Measurements from ENCODE around the gene KLC1. TPM values are rescaled to one million over a fixed set of nuclear protein-coding genes. Genes with fewer than 3 reads are reported as not detected.

KLC1 gene
- total RNA-seq, 1 donor from 2014 or later = 154 TPM

DNA sequence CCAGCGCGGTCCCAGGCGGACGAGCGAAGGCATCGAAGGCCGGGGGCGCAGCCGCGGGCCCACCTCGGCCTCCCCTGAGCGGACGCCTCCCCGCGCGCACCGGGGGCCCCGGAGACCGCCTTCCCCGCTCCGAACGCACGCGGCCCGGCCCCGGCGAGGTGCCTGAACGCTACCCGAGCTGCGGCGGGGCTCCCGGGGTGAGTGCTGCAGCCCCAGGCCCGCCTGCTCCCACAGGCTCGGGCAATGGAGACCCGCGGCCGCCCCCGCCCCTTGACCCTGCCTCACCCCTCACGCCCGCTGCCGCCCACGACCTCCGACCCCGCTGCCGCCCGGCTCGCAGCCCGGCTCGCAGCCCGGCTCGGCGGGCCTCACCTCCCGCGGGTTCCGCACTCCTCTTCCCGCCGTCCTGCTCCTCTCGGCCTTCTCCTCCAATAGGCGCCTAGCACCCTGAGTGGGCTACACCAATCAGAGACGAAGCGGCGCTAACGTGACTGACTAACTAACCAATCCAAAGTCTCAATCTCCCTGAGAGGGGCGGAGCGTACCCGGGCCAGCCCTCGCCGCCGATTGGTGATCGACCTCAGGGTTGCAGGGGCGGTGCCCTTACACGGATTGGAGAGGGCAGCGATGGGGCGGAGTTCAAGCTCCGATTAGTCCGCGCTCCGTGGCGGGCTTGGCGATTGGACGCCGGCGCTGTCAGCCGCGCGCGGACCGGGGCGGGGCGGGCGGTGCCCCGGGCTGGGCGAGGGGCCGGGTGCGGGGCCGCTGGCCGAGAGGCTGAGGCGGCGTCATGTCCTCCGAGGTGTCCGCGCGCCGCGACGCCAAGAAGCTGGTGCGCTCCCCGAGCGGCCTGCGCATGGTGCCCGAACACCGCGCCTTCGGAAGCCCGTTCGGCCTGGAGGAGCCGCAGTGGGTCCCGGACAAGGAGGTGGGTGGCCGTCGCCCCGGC is 86.3 kb downstream of the KLC1 start, which contains the start of the genes XRCC3 and ZFYVE21:
Gene XRCC3, minus strand, starts transcription at position 400 of the 949 bp plus-strand sequence. CDS start 4,364 bp downstream, outside the sequence.
Gene ZFYVE21, plus strand, starts transcription at position 759 of the 949 bp plus-strand sequence. Its CDS starts 32 bp downstream, at position 791.
- intact Hi-C loops (cut with micrococcal nuclease) = loop anchor here (1.0 to 5.0 kb wide), 5 partner anchors 33 to 1777 kb away; partner anchors contain the start of genes BAG5, COA8, KLC1 and TEDC1

DNA sequence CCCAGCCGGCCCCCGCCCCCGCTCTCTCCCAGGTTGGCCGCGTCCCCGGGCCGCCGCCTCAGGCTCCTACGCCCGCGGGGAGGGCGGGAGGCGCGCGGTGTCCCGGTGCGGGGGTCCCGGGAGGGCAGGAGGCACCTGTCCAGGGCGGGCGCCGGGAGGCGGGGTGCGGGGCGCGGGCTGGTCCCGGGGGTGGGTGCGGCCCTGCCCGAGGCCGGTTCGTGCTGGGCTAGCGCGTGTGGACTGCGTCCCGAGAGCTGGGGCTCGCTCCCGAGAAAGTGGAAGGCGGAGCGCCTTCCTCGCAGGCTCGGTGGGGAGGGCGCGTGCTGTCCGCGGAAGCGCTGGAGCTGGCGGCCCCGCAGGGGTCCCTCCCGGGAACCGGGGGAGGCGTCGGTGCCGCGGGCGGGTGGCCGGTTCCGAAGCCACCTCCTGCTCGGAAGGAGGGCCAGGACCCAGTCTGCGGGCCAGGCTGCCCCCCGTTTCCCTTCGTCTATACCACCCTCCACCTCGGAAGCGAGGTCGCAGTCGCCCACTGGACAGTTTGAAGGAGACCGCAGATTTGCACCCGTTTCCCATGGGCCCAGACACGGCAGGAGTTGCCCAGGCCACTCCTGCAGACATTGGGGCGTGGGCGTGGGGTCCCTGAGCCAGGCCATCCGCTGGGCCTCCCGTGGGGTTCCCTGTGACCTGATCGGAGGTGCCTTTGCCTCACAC is 87.2 kb downstream of the KLC1 start:
- intact Hi-C loops (cut with micrococcal nuclease) = loop anchor here (5.0 kb wide), 1 partner anchor 1776 kb away; the partner anchor contains the start of gene TEDC1

DNA sequence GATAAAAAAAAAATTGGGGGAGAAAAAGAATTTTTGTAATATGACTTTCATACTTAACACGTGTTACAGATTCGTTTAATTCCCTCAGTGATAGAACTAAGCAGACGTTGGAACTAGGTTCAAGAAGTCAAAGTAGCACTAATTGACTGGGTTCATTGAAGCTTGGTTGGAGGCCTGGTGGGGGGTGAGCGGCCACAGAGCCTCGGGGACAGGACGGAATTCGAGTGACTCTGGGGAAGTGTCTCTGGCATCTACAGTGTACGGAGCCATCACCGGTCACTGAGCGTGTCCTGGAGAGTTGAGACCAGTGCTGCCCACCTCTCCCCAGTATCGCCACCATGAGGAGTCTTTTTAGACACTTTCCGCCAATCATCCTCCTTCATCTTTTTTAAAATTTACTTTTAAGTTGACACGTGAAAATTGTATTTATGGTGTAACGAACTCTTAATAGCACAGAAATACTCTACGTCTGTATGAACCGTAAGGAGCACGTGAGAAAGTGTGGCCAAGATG is 87.9 kb downstream of the KLC1 start:
- intact Hi-C loops (cut with micrococcal nuclease) = loop anchor here (5.0 kb wide), 1 partner anchor 1775 kb away; the partner anchor contains the start of gene TEDC1

- intact Hi-C loops (cut with micrococcal nuclease) = loop anchor here (5.0 kb wide), 1 partner anchor 1774 kb away; the partner anchor contains the start of gene TEDC1
Observed at GRCh38 chr14:103718572-103718971, 89.6 kb downstream of the KLC1 start.

- intact Hi-C loops (cut with micrococcal nuclease) = loop anchor here (5.0 kb wide), 1 partner anchor 1773 kb away; the partner anchor contains the start of gene TEDC1
Observed at GRCh38 chr14:103719751-103720150, 90.7 kb downstream of the KLC1 start.

GRCh38 chr14:103721334-103722120 is 92.5 kb downstream of the KLC1 start:
- intact Hi-C loops (cut with micrococcal nuclease) = no loop called here

DNA sequence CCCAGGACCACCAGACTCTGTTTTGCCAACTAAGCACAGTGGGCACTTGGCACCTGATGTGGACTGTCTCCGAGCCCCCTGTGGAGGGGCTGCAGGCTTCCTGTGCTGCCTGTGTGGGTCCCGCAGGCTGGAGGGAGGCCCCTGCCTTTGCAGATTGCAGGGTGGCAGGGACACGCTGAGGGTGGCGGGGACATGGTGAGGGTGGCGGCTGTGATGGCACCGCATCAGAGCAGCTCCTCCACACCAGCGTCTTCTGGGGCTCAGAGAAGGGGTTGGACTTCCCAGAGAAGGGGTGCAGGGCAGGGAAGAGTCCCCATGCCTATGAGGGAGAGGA is 94.7 kb downstream of the KLC1 start:
- intact Hi-C loops (cut with micrococcal nuclease) = no loop called here

DNA sequence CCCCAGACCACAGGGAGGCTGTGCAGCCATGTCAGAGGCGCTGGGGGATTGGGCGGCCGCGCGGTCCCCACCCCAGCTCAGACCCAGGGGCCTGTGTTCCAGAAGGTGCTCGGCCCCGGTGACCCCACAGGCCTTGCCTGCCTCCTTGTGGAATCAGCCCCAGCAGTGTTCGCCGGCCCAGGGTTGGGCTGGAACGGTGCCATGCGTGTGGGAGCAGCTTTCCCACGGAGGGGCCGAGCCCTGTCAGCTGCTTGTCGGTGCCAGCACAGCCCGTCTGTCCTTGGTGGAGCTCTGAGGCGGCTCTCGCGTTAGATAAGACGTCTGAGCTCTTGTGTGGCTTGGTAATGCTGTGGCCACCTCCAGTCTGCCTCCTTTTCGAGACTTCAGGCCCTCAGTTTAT is 95.1 kb downstream of the KLC1 start:
- intact Hi-C loops (cut with micrococcal nuclease) = no loop called here

DNA sequence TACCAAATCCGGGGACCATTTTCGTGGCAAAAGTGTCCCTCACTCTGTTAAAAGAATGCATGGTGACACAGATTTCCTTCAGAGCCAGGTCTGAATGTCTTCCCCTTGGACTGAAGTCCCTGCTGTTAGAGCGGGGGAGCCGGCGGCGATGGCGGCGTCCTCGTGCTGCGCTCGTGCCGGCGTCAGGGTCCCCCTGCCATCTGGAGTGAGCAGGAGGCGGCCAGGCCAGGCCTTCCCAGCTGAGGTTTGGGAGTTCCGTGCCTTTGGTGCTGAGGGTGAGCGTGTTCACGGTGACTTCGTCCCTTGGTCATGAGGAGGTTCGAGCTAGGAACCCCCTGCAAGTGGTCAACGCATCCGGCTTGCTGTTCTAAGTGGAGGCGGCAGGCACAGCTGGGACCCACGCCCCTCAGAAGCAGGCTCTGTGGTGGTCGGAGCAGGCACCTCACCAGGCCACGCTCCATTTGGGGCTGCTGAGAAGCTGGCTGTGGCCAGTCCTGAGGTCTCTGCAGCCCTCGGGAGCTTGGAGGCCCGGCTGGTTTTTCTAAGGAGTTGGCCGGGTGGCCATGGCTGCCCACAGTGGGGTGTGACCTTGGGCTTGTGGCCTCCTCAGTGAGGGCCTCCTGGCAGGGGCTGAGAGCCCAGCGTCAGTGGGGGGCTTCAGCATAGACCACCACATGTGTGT is 96.1 kb downstream of the KLC1 start:
- intact Hi-C loops (cut with micrococcal nuclease) = no loop called here

- intact Hi-C loops (cut with micrococcal nuclease) = no loop called here
Observed at GRCh38 chr14:103725739-103726395, 96.9 kb downstream of the KLC1 start.

GRCh38 chr14:103726474-103726873 is 97.5 kb downstream of the KLC1 start:
- intact Hi-C loops (cut with micrococcal nuclease) = no loop called here

DNA sequence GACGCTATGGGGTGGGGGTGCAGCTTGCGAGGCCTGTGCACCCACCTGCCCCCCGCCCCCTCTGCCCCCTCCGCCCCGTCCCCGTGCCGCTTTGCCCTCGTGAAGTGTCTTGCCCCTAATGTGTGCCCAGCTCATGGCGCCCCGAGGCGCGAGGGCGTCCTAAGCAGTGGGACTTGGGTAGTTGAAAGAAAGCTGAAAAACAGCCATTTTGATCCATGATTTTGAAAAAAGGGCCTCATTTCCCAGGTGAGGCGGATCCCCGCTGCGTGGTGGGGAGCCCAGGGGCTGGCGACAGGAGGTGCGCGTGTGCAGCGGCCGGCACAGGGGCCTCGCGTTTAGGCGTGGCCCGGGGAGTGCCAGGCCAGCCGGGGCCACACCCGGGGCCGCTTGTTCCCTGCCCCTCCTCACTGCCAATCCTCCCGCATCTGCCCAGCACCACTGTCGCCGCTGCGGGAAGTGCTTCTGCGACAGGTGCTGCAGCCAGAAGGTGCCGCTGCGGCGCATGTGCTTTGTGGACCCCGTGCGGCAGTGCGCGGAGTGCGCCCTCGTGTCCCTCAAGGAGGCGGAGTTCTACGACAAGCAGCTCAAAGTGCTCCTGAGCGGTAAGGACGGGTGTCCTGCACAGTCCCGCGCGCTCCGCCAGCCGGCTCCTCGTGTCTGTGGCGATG is 98.4 kb downstream of the KLC1 start:
- intact Hi-C loops (cut with micrococcal nuclease) = no loop called here

GRCh38 chr14:103728141-103728540 is 99.1 kb downstream of the KLC1 start:
- intact Hi-C loops (cut with micrococcal nuclease) = no loop called here

GRCh38 chr14:103728721-103729120 is 99.7 kb downstream of the KLC1 start:
- intact Hi-C loops (cut with micrococcal nuclease) = no loop called here

- intact Hi-C loops (cut with micrococcal nuclease) = no loop called here
Observed at GRCh38 chr14:103729496-103730448, 100.8 kb downstream of the KLC1 start.

DNA sequence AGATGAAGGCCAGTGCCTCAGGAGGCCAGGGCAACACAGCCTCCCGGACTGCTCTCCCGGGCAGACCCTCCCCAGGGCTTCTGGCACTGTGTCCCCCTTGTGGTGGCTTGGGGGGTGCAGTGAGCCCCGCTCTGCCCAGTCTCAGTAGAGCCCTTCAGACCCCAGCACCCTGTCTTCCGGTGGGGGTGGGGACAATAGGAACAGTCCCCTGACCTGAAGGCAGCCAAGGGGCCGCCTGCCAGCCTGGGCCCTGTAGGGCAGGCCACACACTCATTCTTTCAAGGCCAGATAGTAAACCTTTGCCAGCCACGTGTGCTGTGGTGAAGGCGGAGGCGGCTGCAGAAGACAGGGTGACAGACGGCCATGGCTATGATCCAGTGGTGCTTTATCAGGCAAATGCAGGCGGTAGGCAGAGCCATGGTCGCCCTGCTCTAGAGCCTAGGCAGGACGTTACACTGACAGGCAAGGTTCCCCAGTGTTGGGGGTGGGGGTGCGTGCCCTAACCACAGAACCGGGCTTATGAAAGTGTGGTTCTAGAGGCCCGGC is 101.6 kb downstream of the KLC1 start:
- intact Hi-C loops (cut with micrococcal nuclease) = no loop called here

- intact Hi-C loops (cut with micrococcal nuclease) = no loop called here
Observed at GRCh38 chr14:103731481-103731880, 102.5 kb downstream of the KLC1 start.

Measured in T-helper 2 cell treated with Interferon-gamma antibody and Interleukin-4, amounts not matched to agents 100 ng/mL and 5 ng/mL, for 36 hours (primary cell).